Small intestine (tissue), 7 donors: ENCODE measurements around the gene SHC1. TPM values are rescaled to one million over a fixed set of nuclear protein-coding genes. Genes with fewer than 3 reads are reported as not detected.
"Not testable (repeated sequence)": the region's sequence is repeated elsewhere in the genome, so short reads cannot be mapped to it uniquely, and the experiment has no call there.

ENCODE experiments used
- DNase-seq, 2 donors: peaks; one replicate each; pipeline versions ENCODE4 v3.0.0 to v3.0.0-alpha.2; 2013
- FAIRE-seq: peaks from 2 replicates; lab custom pipeline; 2012; peaks lifted over from hg19 to GRCh38; lab: Jason Lieb, UNC
- H3K27ac ChIP-seq, 3 donors: one replicate each; pipeline ENCODE4 v1.5.1; 2013; ENCODE audit warnings: low read length in 2 of 3, mild to moderate bottlenecking in 2 of 3, control low read depth in 1 of 3, inconsistent platforms in 1 of 3, low read depth in 1 of 3, moderate library complexity in 1 of 3
- H3K27me3 ChIP-seq, 3 donors: one replicate each; pipeline ENCODE4 v1.6.1; 2013; ENCODE audit warnings: low read length in 3 of 3, inconsistent platforms in 1 of 3; ENCODE audit not compliant: control insufficient read depth in 3 of 3, insufficient read depth in 3 of 3
- H3K36me3 ChIP-seq, 3 donors: one replicate each; pipeline ENCODE4 v1.6.1; 2013; ENCODE audit warnings: low read length in 3 of 3, inconsistent platforms in 1 of 3, low read depth in 1 of 3, mild to moderate bottlenecking in 1 of 3, moderate library complexity in 1 of 3; ENCODE audit not compliant: control insufficient read depth in 3 of 3, insufficient read depth in 2 of 3
- H3K4me1 ChIP-seq, 3 donors: one replicate each; pipeline ENCODE4 v1.6.1; 2013; ENCODE audit warnings: low read length in 2 of 3, inconsistent platforms in 1 of 3, low read depth in 1 of 3, mild to moderate bottlenecking in 1 of 3, moderate library complexity in 1 of 3; ENCODE audit not compliant: control insufficient read depth in 3 of 3, insufficient read depth in 2 of 3
- H3K4me3 ChIP-seq, 3 donors: one replicate each; pipeline ENCODE4 v1.5.1; 2013; ENCODE audit warnings: low read length in 3 of 3, control low read depth in 1 of 3, inconsistent platforms in 1 of 3, low read depth in 1 of 3, mild to moderate bottlenecking in 1 of 3, moderate library complexity in 1 of 3
- H3K9me3 ChIP-seq, 2 donors: one replicate each; pipeline ENCODE4 v1.6.1; 2013; ENCODE audit warnings: low read depth in 1 of 2, low read length in 1 of 2; ENCODE audit not compliant: control insufficient read depth in 2 of 2, insufficient read depth in 1 of 2
- WGBS, 3 donors: extraction: QIAGEN DNeasy Blood & Tissue Kit; methylation state at CpG; one replicate each; pipeline ENCODE4 v1.1.7; 2013; 5-methylcytosine and 5-hydroxymethylcytosine counted together
- polyA plus RNA-seq, 4 donors: library from polyadenylated mRNA; stranded (reverse) in 3 of 4; unstranded in 1 of 4; fragments of 200-250 nt in 3 of 4; fragments of 120-200 nt in 1 of 4; gene quantifications; one replicate each; pipeline versions ENCODE4 v1.2.1 to v1.2.3, GENCODE V29; 2013
- donor health status: healthy with polysubstance abuse.
- donor health status: control.
- donor health status: control.
- donor health status: Bipolar disorder and iron deficiency.
- donor health status: healthy.

Gene SHC1
- polyA plus RNA-seq, 4 donors, result 59.7 to 84.8 (median 66.7) TPM

GRCh38 chr1:155000411-155000725 is 29.8 kb upstream of the SHC1 start:
- FAIRE-seq (no peak), DNase-seq (no peak)
- 1 to 3% (median 2%) methylated on average over 7 to 11 of the region's 13 CpGs for WGBS, 3 donors
- no peaks in the 10 kb centered on the region for H3K9me3 ChIP-seq
- H3K36me3 ChIP-seq, result peaks cover 0 to 12% (median 0%) of the 10 kb centered on the region in 3 donors
- H3K27ac ChIP-seq, result peak overlapping the region; percentile 91 to 97 (median 94)
- no peaks in the 10 kb centered on the region for H3K27me3 ChIP-seq
- H3K4me3 ChIP-seq, result peak overlapping the region; percentile 70 to 78 (median 77)
- H3K4me1 ChIP-seq, result peaks cover 1 to 28% (median 13%) of the 10 kb centered on the region in 3 donors

GRCh38 chr1:154999571-155000410 is 29.2 kb upstream of the SHC1 start:
- peak; percentile 60 to 78 for DNase-seq
- no peak for FAIRE-seq
- Histone ChIP-seq H3K27ac (peak overlapping the region; percentile 91 to 97 (median 94)), H3K36me3 (peaks cover 0 to 8% (median 0%) of the 10 kb centered on the region in 3 donors), H3K4me3 (peak overlapping the region; percentile 70 to 78 (median 77)), H3K27me3 (no peaks in the 10 kb centered on the region), H3K9me3 (no peaks in the 10 kb centered on the region), H3K4me1 (peaks cover 1 to 24% (median 8%) of the 10 kb centered on the region in 3 donors)
- 2 to 5% (median 3%) methylated on average over 37 to 50 of the region's 50 CpGs for WGBS, 3 donors

GRCh38 chr1:154998818-154999570 is 28.4 kb upstream of the SHC1 start:
- DNase-seq (peak; percentile 70 to 80), FAIRE-seq (no peak)
- peak overlapping the region; percentile 16 to 78 (median 77) for H3K4me3 ChIP-seq
- no peaks in the 10 kb centered on the region for H3K27me3 ChIP-seq
- 10 to 11% (median 11%) methylated on average over 40 of the region's 40 CpGs for WGBS, 3 donors
- H3K36me3 ChIP-seq, result no peaks in the 10 kb centered on the region
- peak overlapping the region; percentile 49 to 97 (median 51) for H3K27ac ChIP-seq
- peaks cover 1 to 20% (median 3%) of the 10 kb centered on the region in 3 donors for H3K4me1 ChIP-seq
- H3K9me3 ChIP-seq, result no peaks in the 10 kb centered on the region

GRCh38 chr1:154998201-154998780 is 27.7 kb upstream of the SHC1 start:
- Histone ChIP-seq H3K27me3 (no peaks in the 10 kb centered on the region), H3K4me3 (no peak overlapping the region), H3K27ac (no peak overlapping the region), H3K9me3 (no peaks in the 10 kb centered on the region), H3K36me3 (peaks cover 0 to 4% (median 0%) of the 10 kb centered on the region in 3 donors), H3K4me1 (peaks cover 1 to 20% (median 3%) of the 10 kb centered on the region in 3 donors)
- WGBS, 3 donors, result 71 to 74% (median 71%) methylated on average over 15 to 16 of the region's 16 CpGs
- FAIRE-seq (no peak), DNase-seq (no peak)

GRCh38 chr1:154996966-154997701 is 26.6 kb upstream of the SHC1 start:
- H3K9me3 ChIP-seq, result no peaks in the 10 kb centered on the region
- FAIRE-seq (no peak), DNase-seq (no peak)
- no peak overlapping the region for H3K27ac ChIP-seq
- 81 to 86% (median 84%) methylated on average over 15 of the region's 15 CpGs for WGBS, 3 donors
- H3K4me3 ChIP-seq, result no peak overlapping the region
- no peaks in the 10 kb centered on the region for H3K27me3 ChIP-seq
- peaks cover 0 to 13% (median 4%) of the 10 kb centered on the region in 3 donors for H3K36me3 ChIP-seq
- H3K4me1 ChIP-seq, result peaks cover 1 to 20% (median 3%) of the 10 kb centered on the region in 3 donors

GRCh38 chr1:154995301-154995983 is 24.9 kb upstream of the SHC1 start:
- Histone ChIP-seq H3K36me3 (peaks cover 1 to 23% (median 4%) of the 10 kb centered on the region in 3 donors), H3K4me1 (peaks cover 1 to 20% (median 3%) of the 10 kb centered on the region in 3 donors)
- FAIRE-seq, H3K9me3 ChIP-seq, H3K4me3 ChIP-seq, H3K27ac ChIP-seq, H3K27me3 ChIP-seq: not testable (repeated sequence)
- peak; percentile 75 to 76 for DNase-seq
- 49 to 63% (median 58%) methylated on average over 10 to 13 of the region's 13 CpGs for WGBS, 3 donors

- H3K27me3 ChIP-seq, result no peaks in the 10 kb centered on the region
- peaks cover 5 to 31% (median 8%) of the 10 kb centered on the region in 3 donors for H3K36me3 ChIP-seq
- H3K27ac ChIP-seq, result no peak overlapping the region
- peaks cover 0 to 14% (median 0%) of the 10 kb centered on the region in 3 donors for H3K4me1 ChIP-seq
- WGBS, 3 donors, result 48 to 53% (median 53%) methylated on average over 3 of the region's 3 CpGs
- no peaks in the 10 kb centered on the region for H3K9me3 ChIP-seq
- no peak for DNase-seq
- FAIRE-seq, result no peak
- H3K4me3 ChIP-seq, result no peak overlapping the region
Observed at GRCh38 chr1:154994591-154994990, 24.0 kb upstream of the SHC1 start.
